NCI-H1105 (cell line): ENCODE results near the gene SFMBT2.

Experiments used
- DNase-seq: peaks from one replicate; lab custom pipeline; 2025; lab: John Stamatoyannopoulos, UW

The SFMBT2 gene

DNA sequence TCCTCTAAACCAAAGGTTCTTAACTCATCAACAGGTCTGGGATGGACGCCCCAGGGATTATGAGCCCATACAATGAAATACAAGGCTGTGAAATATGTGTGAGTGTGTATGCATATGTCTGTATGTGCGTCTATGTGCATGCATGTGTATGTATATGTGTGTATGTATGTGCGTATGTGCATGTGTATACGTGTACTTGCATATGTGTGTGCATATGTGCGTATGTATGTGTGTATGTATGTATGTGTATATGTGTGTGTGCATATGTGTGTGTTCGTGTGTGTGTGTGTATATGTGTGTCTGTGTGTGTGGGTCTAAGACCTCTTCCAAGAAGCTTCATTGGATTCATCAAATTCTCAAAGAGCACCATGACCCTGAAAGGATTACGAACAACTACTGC is 112.3 kb downstream of the SFMBT2 start:
- DNase-seq: no peak

DNA sequence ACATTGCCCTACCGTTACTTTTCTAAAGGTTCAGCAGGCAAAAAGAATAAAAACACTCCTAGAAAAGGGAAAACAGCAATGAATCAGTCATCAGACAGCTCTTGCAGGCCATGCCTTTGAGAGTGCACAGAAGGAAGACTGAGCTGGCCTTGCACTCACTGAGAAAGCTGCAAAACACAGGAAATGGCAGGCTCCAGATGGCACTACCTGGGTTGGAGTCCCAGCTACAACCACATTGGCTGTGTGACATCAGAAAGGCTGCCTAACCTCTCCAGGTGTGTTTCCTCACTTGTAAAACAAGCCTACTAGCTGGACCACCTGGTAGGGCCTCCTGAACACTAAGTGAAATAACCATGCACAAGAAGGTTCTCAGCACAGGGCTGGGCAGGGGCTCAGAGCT is 113.7 kb downstream of the SFMBT2 start:
- DNase-seq: no peak

DNA sequence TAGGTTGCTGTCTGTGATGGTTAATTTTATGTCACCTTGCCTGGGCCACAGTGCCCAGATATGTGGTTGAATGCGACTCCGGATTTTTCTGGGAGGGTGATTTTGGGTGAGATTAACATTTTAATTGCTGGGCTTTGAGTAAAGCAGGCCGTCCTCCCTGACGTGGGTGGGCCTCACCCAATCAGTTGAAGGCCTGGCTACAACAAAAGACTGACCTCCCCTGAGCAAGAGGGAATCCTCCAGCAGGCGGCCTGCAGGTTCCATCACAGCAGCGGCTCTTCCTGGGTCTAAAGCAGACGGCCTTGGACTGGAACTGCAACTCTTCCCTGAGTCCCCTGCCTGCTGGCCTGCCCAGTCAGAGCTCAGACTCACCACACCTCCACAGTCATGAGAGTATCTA is 114.2 kb downstream of the SFMBT2 start:
- DNase-seq: no peak

DNA sequence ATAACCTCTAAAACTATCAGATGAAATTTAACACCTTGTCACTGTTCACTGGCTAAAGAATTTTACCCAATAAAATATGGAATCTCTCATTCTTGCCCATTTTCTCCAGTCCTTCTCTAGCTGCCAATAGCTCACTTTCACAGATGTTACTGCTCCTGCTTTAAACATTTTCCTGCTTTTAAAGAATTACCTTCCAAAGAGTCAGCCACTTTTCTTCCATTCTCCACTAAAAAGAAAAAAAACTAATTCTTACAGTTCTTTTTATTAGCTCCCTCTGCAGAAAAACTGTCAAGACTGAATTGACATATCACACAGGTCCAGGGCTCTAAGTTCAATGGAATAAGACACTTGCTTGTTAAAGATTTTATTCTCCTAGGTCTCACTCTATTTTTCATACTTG is 114.8 kb downstream of the SFMBT2 start:
- no peak for DNase-seq

DNA sequence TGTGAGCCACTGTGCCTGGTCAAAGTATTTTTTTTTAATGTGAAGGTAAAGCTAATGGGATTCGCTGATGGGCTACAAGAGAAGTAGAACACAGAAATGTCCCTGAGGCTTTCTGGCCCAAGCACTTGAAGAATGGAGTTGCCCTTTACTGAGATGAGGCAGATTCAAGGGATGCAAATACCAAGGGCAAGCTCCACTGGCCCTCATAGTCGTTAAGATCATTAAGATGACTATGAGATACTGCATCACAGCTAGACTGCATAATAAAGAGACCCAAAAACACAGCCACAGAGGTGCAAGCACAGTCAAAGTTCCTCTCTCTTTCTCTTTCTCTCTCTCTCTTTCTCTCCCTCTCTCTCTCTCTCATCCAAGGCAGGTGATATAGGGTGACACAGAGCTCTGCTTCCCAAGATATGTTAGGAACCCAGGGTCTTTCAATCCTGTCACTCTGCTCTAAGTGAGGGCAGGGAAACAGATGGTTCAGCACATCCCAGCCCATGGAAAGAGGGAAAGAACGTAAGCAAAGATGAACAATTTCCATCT is 117.4 kb downstream of the SFMBT2 start:
- DNase-seq: no peak

DNA sequence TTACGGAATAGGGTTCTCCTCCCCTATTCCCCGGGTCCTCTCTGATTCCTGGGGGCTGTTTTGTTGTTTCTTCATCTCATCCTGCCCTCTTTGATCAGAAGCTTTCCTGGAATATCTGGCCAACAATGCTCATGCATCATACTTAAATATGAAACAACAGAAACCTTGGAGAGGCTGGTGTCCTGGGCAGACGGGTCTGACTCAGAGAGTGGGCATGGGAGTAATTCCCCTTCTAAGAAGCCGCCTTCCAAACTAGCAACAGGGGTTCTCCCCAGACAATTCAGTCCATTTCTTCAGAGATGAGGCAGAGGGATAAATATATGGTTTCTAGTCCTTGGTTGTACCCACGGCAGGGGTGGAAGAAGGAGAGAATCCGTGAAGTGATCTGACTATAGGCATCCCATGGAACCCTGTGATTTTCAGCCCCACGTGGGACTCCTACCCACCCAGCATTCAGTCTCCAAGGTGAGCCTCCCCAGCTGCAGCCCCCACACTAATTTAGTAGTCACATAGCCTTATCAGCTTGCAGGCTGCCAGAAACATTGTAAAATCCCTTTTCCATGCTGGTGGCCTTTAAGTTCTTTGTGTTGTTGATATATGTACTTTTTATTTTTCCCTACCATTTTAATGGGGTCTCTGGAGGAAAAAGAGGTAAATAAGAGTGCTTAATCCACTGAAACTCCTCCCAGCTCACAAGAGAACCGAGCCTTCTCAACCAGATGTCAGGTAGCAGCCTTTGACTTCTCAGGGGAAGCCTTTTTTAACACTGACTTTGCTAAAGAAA is 119.2 kb downstream of the SFMBT2 start:
- no peak for DNase-seq

DNA sequence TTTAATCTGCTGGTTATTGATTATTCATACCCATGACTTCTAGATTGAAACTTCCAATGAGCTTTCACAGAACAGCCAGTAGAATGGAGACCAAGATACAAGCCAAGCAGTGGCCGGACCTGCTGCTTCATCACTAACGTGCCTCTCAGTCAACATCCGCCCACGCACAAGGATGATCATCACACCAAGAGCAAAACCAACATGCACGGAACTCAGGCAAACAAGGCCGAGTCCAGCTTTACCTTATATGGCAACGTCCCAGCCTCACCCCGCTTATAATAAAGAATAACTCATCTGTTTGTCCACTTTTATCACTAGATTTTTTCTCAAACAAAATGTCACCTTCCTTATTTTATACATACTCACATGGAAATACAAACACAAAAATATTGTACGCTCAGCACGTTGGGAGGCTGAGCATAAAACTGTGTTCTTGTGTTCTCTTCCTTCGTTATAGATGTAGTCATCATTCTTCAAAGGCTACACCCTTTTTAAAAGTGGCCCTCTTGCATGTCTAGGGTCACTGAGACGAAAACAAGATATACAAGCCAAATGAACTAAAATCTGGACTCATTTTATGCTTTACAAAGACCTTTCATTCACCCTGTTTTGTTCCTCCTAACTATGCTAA is 122.7 kb downstream of the SFMBT2 start:
- no peak for DNase-seq

DNA sequence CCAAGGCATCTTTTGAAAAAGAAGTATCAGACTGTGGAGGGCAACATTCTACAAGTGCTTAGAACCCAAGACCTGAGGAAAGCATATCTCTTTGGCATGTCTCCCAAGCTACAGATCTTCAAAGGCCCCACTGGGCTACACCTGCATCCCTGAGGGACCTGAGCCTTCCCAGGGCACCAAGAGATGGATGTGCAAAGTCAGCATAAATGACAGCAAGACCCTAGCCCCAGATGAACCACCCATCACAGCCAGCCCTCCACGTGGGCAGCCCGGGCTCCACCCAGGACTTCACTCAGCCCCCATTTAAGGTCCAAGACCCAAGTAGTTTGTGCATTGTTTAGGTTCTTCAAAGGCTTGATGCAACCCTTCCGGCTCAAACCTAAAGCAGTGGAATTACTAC is 123.5 kb downstream of the SFMBT2 start:
- DNase-seq: no peak

DNA sequence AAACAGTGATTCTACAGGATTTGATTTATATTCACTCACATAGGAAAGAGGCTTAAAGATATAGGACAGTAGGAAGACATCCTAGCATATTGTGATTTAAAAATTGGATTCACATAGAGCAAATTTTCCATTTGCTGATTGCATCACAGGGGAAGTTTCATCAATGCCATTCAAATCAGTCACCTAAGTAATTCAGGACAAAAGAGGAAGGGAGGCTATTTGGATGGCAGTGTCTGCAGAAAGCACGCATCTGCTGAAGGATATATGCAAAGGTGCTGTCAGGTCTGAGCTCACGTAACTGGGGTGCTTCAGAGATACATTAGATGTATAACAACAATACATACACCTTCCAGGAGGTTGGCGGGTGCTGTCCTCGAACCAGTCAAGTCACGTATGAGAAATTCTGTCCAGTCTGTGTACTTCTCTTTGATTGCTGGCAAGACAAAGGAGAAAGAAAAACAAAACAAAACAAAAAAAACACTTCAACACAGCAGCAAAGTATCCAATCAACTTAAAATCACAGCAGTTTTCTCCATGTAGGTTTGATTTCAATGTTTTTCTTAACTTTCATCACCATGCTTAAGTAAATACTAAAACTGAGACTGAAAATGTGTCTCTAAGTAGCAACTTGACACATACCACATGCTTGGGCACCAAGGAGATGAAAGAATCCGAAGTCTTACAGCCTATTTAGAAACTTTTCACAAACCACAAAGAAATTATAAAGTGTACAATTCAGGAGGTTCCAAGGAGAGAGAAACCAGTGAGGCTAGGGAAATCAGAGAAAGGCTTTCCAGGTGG is 125.1 kb downstream of the SFMBT2 start:
- no peak for DNase-seq

DNA sequence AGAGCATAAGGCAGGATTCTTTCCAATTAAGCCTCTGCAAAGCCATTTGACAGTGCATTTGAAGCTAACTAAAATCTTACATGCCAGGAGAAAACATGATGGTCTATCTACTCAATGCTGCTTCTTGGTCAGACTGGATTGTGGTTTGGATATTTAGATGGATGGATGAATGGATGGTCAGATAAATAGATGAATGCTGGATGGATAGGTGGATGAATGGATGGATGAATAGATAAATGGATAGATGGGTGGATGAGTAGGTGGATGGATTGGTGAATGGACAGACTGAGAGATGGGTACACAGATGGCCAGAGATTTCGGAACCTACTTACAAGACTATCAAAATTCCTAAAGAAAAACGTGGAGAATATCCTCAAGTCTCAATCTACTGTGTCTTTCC is 127.6 kb downstream of the SFMBT2 start:
- no peak for DNase-seq

DNA sequence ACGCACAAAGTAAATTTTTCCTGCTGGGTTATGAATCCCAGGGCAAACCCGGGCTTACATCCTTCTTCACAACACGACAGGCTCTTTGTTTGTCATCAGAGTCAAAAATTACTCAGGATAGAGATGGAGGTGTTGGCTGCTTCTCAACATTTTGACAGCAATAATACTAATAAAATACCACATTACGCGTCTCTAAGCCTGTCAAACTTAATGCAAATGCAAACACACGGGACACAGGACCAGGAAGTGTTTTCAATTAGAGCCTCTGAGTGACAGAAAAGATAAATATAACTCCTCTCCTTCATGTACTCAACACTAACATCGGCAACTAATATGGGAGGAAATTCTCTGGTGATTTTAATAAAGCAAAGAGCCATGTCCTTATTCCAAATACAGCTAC is 128.4 kb downstream of the SFMBT2 start:
- DNase-seq: no peak

DNA sequence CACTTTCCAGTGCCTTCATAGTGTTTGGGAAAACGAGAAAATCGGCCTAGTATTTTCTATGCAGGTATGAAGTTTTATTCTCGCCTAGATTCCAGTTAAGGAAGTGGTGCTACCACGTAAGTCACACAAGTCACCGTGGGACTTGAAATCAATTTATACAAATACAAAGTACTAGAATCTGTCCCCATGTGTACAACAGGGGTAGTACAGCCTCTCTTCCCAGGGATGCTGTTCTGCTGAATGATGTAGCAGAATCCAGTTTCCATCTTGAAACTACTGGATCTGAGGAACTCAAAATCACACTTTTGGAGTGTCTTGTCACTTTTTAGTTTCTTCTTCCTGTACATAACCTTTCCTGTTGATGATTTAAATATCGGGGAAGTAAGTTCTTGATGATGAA is 129.4 kb downstream of the SFMBT2 start:
- no peak for DNase-seq

DNA sequence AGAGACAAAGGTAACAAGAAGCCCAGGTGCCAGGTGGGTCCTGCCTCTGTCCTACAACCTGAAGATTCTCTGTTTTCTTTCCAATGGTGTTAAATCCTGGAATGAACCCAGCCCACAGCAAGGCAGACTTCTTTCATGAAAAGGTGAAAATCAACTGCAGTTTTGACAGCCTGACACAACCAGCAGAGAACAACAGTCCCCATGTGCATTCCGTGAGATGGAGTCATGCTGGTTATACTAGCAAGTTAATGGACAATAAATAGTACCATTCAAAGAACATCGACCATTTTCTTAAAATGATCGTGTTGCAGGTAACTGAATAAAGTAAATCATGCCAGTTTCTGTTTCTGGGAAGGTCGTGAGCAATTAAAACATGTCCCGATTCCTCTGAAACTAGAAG is 131.5 kb downstream of the SFMBT2 start:
- DNase-seq: no peak

DNA sequence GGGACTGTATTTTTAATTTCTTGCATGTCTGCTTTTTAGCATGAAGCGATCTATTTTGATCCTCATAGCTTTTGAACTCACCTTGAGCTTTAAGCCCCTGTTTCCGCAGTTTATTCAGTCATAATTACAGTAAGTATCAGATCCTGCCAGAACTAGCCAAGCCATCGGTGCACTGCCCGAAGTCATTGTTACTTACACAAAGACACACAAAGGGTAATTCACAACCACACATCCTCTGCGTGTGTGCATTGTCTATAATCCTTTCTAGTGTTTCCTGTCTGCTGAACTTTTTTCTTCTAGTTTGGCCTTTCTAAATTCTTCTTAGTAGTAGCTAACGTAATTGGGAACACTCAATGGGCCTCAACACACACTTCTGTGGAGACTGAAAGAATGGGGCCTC is 133.0 kb downstream of the SFMBT2 start:
- no peak for DNase-seq

DNA sequence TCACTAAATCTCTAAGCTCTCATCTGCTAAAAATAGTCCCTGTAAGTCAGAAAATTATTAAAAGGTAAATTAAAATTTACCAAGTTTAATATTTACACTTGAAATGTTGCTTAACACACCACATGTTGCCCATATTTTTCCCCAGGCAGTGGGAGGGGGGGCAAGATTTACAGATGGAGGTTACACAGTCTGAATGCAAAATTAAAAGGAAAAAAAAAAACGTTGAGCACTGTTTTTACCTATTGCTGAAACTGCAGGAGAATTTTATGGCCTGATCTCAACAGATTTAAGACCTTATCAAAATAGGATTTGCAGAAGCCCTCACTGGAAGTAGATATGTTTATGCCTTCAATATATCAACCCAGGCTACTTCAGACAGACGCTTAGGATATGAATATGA is 133.4 kb downstream of the SFMBT2 start:
- DNase-seq: no peak

DNA sequence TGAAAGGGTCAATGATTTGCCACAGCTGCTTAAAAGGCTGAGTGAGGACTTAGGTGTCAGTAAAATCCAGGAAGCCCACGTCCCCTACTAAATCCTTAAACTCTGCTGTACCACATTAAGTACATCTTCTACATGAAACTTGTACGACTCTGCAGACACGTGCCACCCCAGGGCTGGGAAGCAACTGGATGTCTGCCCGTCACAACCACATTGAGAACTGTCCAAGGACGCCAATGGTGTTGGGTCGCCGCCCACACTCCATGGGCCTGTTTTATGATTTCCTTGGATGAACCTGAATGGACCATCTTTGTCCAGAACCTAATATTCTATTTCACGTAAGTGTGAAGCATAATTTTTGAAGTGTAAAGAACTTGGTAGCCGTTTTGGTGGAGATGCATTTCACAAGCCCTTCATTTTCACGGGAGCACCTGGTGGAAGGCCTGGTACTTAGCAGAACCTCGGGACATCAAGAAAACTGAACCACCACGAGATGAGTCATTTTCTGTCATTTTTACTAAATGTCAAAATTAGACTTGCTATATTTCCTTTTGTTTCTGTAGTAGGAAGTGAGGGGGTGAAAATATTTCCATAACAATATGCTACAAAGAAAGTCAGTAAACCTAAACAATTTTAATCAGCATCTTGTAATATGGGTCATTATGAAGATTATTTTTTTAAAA is 134.9 kb downstream of the SFMBT2 start:
- DNase-seq: no peak

DNA sequence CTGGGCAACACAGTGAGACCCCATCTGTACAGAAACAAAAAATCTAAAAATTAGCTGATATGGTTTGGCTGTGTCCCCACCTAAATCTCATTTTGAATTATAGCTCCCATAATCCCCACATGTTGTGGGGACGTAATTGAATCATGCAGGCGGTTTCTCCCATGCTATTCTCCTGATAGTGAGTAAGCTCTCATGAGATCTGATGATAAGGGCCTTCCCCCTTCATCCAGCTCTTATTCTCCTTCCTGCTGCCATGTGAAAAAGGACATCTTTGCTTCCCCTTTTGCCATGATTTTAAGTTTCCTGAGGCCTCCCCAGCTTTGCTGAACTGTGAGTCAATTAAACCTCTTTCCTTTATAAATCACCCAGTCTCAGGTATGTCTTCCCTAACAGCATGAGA is 136.5 kb downstream of the SFMBT2 start:
- no peak for DNase-seq

DNA sequence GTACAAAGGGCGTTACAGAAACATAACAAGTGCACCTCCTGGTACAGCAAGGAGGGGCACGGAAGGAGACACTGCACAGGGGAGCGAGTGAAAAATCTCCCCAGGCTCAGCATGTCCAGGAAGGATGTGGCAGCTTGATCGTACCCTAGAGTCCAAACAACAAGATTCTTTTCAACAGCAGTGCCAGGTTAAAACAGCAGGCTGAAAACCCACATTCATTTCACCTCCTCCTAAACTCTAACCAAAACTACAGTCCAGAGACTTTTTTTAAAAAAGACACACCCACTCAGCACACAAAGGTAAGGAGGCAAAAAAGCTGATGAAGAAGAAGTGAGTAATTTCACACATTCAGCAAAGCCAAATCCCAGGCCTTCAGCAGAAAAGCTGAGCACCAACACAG is 138.8 kb downstream of the SFMBT2 start:
- no peak for DNase-seq

DNA sequence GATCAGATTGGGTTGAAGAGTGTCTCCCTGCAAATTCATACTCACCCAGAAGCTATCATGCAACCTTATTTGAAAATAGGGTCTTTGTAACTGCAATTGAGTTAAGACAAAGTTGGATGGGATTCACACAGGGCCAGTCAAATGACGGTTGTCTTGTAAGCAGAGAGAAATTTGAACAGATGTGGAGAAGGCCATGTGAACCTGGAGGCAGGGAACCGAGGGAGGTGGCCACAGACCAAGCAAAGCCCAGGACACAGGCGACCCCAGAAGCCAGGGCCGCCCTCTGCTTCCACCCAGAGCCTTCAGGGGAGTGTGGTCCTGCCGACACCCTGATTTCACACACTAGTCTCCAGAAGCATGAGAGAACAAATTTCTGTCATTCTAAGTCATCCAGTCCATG is 140.8 kb downstream of the SFMBT2 start:
- DNase-seq: no peak

DNA sequence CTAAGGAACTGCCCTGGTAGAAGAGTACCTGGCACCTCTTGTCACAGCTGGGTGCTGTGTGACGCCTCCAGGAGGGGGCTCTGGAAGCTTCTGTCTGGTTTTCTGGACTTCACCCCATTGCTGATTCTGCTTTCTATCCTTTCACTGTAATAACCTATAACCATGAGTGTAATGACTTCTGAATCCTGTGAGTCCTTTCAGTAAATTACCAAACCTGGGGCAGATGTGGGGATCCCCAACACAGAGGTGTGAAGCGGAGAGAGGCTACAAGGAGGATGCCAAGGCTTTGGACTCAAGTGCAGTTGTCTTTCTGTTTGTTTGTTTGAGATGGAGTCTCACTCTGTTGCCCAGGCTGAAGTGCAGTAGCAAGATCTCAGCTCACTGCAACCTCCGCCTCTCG is 143.7 kb downstream of the SFMBT2 start:
- no peak for DNase-seq

DNA sequence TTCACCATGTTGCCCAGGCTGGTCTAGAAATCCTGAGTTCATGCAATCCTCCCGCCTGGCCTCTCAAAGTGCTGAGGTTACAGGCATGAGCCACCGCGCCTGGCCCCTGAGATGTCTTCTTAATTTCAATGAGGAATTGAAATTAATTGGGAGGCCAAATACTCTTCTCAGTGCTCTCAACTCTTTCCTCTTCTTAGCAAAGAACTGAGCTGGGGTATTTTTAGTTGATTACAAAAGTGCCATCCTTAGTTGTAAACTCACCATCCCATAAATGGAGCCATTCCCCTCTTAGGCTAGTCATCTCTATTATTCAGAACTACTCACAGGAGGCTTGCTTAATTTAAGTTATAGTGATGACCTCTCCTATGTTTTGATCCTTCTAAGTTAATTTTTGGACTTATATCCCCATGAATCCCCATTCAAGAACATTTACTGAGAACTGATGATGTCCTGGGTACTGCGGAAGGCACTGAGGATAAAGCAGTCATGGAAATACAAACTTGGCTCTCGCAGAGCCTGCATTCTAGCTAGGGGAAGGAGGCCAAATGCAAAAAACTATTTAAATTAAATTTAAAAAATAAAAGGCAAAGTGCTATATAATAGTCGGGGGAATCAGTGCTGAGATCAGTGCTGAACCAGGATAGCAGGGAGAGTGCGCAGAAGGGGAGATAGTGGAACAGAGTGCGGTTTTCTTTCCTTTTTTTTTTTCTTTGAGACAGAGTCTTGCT is 145.3 kb downstream of the SFMBT2 start:
- DNase-seq: no peak

DNA sequence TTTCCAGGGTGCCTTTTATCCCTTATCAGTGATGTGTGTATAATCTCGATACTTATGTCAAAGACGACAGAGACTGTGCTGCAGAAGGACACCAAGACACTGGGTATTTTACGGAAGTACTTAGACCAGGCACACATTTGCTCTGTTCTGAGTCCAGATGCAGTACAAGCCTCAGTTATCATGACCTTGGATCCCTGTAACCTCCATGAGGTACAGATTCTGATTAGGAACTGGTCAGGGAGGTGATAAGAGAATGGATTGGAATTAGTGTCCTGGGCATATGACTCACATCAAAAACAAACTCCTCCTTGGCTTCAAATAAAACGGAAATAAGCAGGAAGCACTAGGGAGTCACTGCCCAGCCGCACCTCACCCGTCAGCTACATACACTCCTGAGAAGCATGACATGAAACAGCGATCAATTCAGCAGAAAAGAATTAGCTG is 146.5 kb downstream of the SFMBT2 start:
- no peak for DNase-seq
